Pancreas (tissue), 10 donors: Measurements from ENCODE around the gene GTPBP4. TPM values are rescaled to one million over a fixed set of nuclear protein-coding genes. Genes with fewer than 3 reads are reported as not detected.
"Not testable (repeated sequence)": the region's sequence is repeated elsewhere in the genome, so short reads cannot be mapped to it uniquely, and the experiment has no call there.

Experiments used
- ATAC-seq, 4 donors: fragments of 200-7000 bp; cut with Tn5 transposase; one replicate each; pipeline versions ENCODE4 v1.8.0 to v1.9.1; 2020; ENCODE audit warnings: mild to moderate bottlenecking in 4 of 4, moderate library complexity in 4 of 4
- DNase-seq, 6 donors: peaks; one replicate each; pipeline ENCODE4 v3.0.0-alpha.2; 2020
- FAIRE-seq: peaks from 2 replicates; lab custom pipeline; 2012; peaks lifted over from hg19 to GRCh38; lab: Jason Lieb, UNC
- H3K27ac ChIP-seq, 4 donors: fragments of 200-600 bp; sonication (generic); 1 replicate in 3 of 4; 2 replicates in 1 of 4; pipeline versions ENCODE4 v1.5.0 to v1.8.0; 2020
- H3K27me3 ChIP-seq, 4 donors: fragments of 200-600 bp; one replicate each; pipeline ENCODE4 v1.8.0; 2021
- H3K36me3 ChIP-seq, 3 donors: fragments of 200-600 bp; sonication (generic) in 1 of 3; one replicate each; pipeline versions ENCODE4 v1.5.0 to v1.8.0; 2020 to 2021
- H3K4me1 ChIP-seq, 3 donors: fragments of 200-600 bp; one replicate each; pipeline ENCODE4 v1.8.0; 2021
- H3K4me3 ChIP-seq, 4 donors: fragments of 200-600 bp; sonication (generic) in 2 of 4; one replicate each; pipeline versions ENCODE4 v1.5.0 to v1.8.0; 2020 to 2021
- H3K9me3 ChIP-seq, 4 donors: fragments of 200-600 bp; one replicate each; pipeline ENCODE4 v1.8.0; 2021
- CTCF ChIP-seq, 4 donors: fragments of 200-600 bp; sonication (generic) in 3 of 4; IDR thresholded peaks; one replicate each; pipeline versions ENCODE4 v1.5.0 to v1.8.0; 2021; ENCODE audit warnings: antibody characterized with exemption in 4 of 4
- WGBS, 2 donors: extraction: QIAGEN DNeasy Blood & Tissue Kit; methylation state at CpG; one replicate each; pipeline ENCODE4 v1.1.7; 2013; 5-methylcytosine and 5-hydroxymethylcytosine counted together
- intact Hi-C, 3 donors: fragments of 100-400 bp; cut with DNase I; formaldehyde crosslinking; loops; one replicate each; pipeline versions ENCODE4 v1.11.1 to v1.14.2; 2022
- polyA plus RNA-seq, 2 donors: library from polyadenylated mRNA; stranded (reverse); fragments of 200-250 nt; gene quantifications; one replicate each; pipeline ENCODE4 v1.2.3, GENCODE V29; 2013
- total RNA-seq, 6 donors: library from RNA; stranded (reverse); fragmentation: NEBNext Ultra II Directional in 4 of 6; extraction: Animal tissue kit (Norgen Biotek cat#: 25700) in 4 of 6; gene quantifications; one replicate each; pipeline versions ENCODE4 v1.2.1 to v1.2.4, GENCODE V29; 2021 to 2023
- donor health status: healthy with polysubstance abuse.
- donor health status: DM: no; HTN: no; CAD: no; lungs with moderate emphysema.
- donor health status: DM: no; HTN: no; CAD: no.
- donor health status: control.
- donor health status: control.
- donor health status: Bipolar disorder and iron deficiency.
- donor health status: DM: yes; HTN: yes; CAD: no.
- donor health status: DM: no; HTN: no; CAD: no.
- donor health status: DM: no; HTN: no; CAD: no.
- donor health status: DM: yes; HTN: yes; CAD: no.

The GTPBP4 gene
- total and polyA plus RNA-seq, 8 donors, result 6.9 to 18.4 (median 15.8) TPM

GRCh38 chr10:1033601-1034000 is 45.4 kb downstream of the GTPBP4 start:
- Histone ChIP-seq H3K9me3 (no peaks in the 10 kb centered on the region), H3K4me3 (no peak overlapping the region), H3K27ac (no peak overlapping the region), H3K36me3 (no peaks in the 10 kb centered on the region), H3K4me1 (no peaks in the 10 kb centered on the region), H3K27me3 (no peaks in the 10 kb centered on the region)
- no peak for FAIRE-seq
- DNase-seq, result no peak
- intact Hi-C loops, result no loop called here
- TF ChIP-seq CTCF (IDR thresholded peaks at IDR 0.05), result no peak
- no peak for ATAC-seq
- WGBS, 2 donors, result 65 to 71% methylated on average over 1 of the region's 1 CpG

- DNase-seq, result no peak
- no peak for ATAC-seq
- intact Hi-C loops, result no loop called here
- TF ChIP-seq CTCF (IDR thresholded peaks at IDR 0.05), result no peak
- Histone ChIP-seq H3K9me3 (no peaks in the 10 kb centered on the region), H3K36me3 (no peaks in the 10 kb centered on the region), H3K27ac (peak overlapping the region in 1 of 4 donors; percentile 24), H3K4me1 (no peaks in the 10 kb centered on the region), H3K27me3 (no peaks in the 10 kb centered on the region), H3K4me3 (no peak overlapping the region)
- WGBS, 2 donors, result 69 to 77% methylated on average over 3 of the region's 3 CpGs
- FAIRE-seq, result no peak
These were observed 46.5 kb downstream of the GTPBP4 start for GRCh38 chr10:1034758-1035157.

- Histone ChIP-seq H3K36me3 (peaks cover 0 to 4% (median 0%) of the 10 kb centered on the region in 3 donors), H3K27ac (no peak overlapping the region), H3K27me3 (no peaks in the 10 kb centered on the region), H3K9me3 (no peaks in the 10 kb centered on the region), H3K4me1 (no peaks in the 10 kb centered on the region), H3K4me3 (no peak overlapping the region)
- FAIRE-seq, result no peak
- no peak for TF ChIP-seq CTCF (IDR thresholded peaks at IDR 0.05)
- no peak for ATAC-seq
- intact Hi-C loops, result no loop called here
- no peak for DNase-seq
- 75 to 89% methylated on average over 6 of the region's 6 CpGs for WGBS, 2 donors
These were observed 47.0 kb downstream of the GTPBP4 start for GRCh38 chr10:1035201-1035600.

- no peaks in the 10 kb centered on the region for H3K9me3 ChIP-seq
- peaks cover 0 to 14% (median 0%) of the 10 kb centered on the region in 3 donors for H3K36me3 ChIP-seq
- H3K4me3 ChIP-seq, result no peak overlapping the region
- TF ChIP-seq CTCF (IDR thresholded peaks at IDR 0.05), result no peak
- ATAC-seq (peak in 1 of 4 donors; percentile 26), DNase-seq (no peak), FAIRE-seq (no peak)
- H3K4me1 ChIP-seq, result no peaks in the 10 kb centered on the region
- intact Hi-C loops, result no loop called here
- 71% methylated on average over 14 of the region's 14 CpGs for WGBS, 2 donors
- H3K27me3 ChIP-seq, result no peaks in the 10 kb centered on the region
- no peak overlapping the region for H3K27ac ChIP-seq
These were observed 48.1 kb downstream of the GTPBP4 start for GRCh38 chr10:1036341-1036791.

GRCh38 chr10:1037098-1037497 is 48.9 kb downstream of the GTPBP4 start:
- WGBS, 2 donors, result 87 to 88% methylated on average over 11 of the region's 11 CpGs
- H3K27me3 ChIP-seq, result no peaks in the 10 kb centered on the region
- no peaks in the 10 kb centered on the region for H3K9me3 ChIP-seq
- DNase-seq (no peak), ATAC-seq (no peak), FAIRE-seq (no peak)
- no peak overlapping the region for H3K4me3 ChIP-seq
- no peaks in the 10 kb centered on the region for H3K4me1 ChIP-seq
- intact Hi-C loops, result no loop called here
- peaks cover 0 to 16% (median 0%) of the 10 kb centered on the region in 3 donors for H3K36me3 ChIP-seq
- no peak overlapping the region for H3K27ac ChIP-seq
- no peak for TF ChIP-seq CTCF (IDR thresholded peaks at IDR 0.05)

- H3K27me3 ChIP-seq, FAIRE-seq, ATAC-seq, intact Hi-C loops, H3K27ac ChIP-seq, H3K9me3 ChIP-seq, H3K4me1 ChIP-seq, DNase-seq, H3K4me3 ChIP-seq: not testable (repeated sequence)
- peaks cover 0 to 26% (median 4%) of the 10 kb centered on the region in 3 donors for H3K36me3 ChIP-seq
- 93 to 94% methylated on average over 9 to 14 of the region's 20 CpGs for WGBS, 2 donors
These were observed 50.5 kb downstream of the GTPBP4 start for GRCh38 chr10:1038769-1039168.
